Neural progenitor cell (in vitro differentiated cells): ENCODE measurements around the gene ARMH1. TPM values are rescaled to one million over a fixed set of nuclear protein-coding genes. Genes with fewer than 3 reads are reported as not detected.

Experiments
- DNase-seq: peaks from one replicate; pipeline ENCODE4 v3.0.0-alpha.2; 2016; ENCODE audit warnings: low spot score
- H2AFZ ChIP-seq: fragments of 200-600 bp; sonication (generic); replicated peaks from 2 replicates; pipeline ENCODE4 v1.6.1; 2016; ENCODE audit warnings: antibody characterized with exemption
- H3F3A ChIP-seq: fragments of 200-600 bp; sonication (generic); 2 replicates; pipeline ENCODE4 v1.6.1; 2016; ENCODE audit warnings: antibody characterized with exemption, low read depth
- H3K27ac ChIP-seq: fragments of 200-600 bp; sonication (generic); 2 replicates; pipeline ENCODE4 v1.5.1; 2016; ENCODE audit warnings: mild to moderate bottlenecking
- H3K27me3 ChIP-seq: fragments of 200-600 bp; sonication (generic); 2 replicates; pipeline ENCODE4 v1.6.1; 2016; ENCODE audit warnings: mild to moderate bottlenecking, moderate library complexity
- H3K36me3 ChIP-seq: fragments of 200-600 bp; sonication (generic); 2 replicates; pipeline ENCODE4 v1.5.1; 2016
- H3K4me1 ChIP-seq: fragments of 200-600 bp; sonication (generic); 2 replicates; pipeline ENCODE4 v1.6.1; 2016; ENCODE audit warnings: mixed run types
- H3K4me2 ChIP-seq: fragments of 200-600 bp; sonication (generic); 2 replicates; pipeline ENCODE4 v1.6.1; 2016
- H3K4me3 ChIP-seq: fragments of 200-600 bp; sonication (generic); 2 replicates; pipeline ENCODE4 v1.5.1; 2016
- H3K79me2 ChIP-seq: fragments of 200-600 bp; sonication (generic); 2 replicates; pipeline ENCODE4 v1.6.1; 2016; ENCODE audit warnings: low read depth
- H3K9ac ChIP-seq: fragments of 200-600 bp; sonication (generic); 2 replicates; pipeline ENCODE4 v1.6.1; 2016
- H3K9me3 ChIP-seq: fragments of 200-600 bp; sonication (generic); 2 replicates; pipeline ENCODE4 v1.5.1; 2016; ENCODE audit warnings: low read depth
- H4K20me1 ChIP-seq: fragments of 200-600 bp; sonication (generic); 2 replicates; pipeline ENCODE4 v1.6.1; 2016; ENCODE audit warnings: low read depth
- H3K27ac Mint-ChIP-seq: 3 replicates; pipeline ENCODE4 v1.8.0; 2021; ENCODE audit warnings: mixed read lengths
- H3K27me3 Mint-ChIP-seq: 2 replicates; pipeline ENCODE4 v1.8.0; 2022; ENCODE audit warnings: low read depth, mild to moderate bottlenecking, inconsistent platforms, moderate library complexity, mixed read lengths; ENCODE audit not compliant: insufficient read depth
- H3K36me3 Mint-ChIP-seq: 3 replicates; pipeline ENCODE4 v1.8.0; 2021; ENCODE audit warnings: mixed read lengths
- H3K4me1 Mint-ChIP-seq: 3 replicates; pipeline ENCODE4 v1.8.0; 2021; ENCODE audit warnings: mixed read lengths
- H3K4me3 Mint-ChIP-seq: 3 replicates; pipeline ENCODE4 v1.8.0; 2021; ENCODE audit warnings: mild to moderate bottlenecking, moderate library complexity, mixed read lengths
- H3K9me3 Mint-ChIP-seq: 3 replicates; pipeline ENCODE4 v1.8.0; 2020; ENCODE audit warnings: mixed read lengths
- EZH2 ChIP-seq: fragments of 200-600 bp; sonication (generic); IDR thresholded peaks from 2 replicates; pipeline ENCODE4 v1.6.1; 2017; ENCODE audit warnings: antibody characterized with exemption, mild to moderate bottlenecking, moderate library complexity
- EZH2phosphoT487 ChIP-seq: fragments of 200-600 bp; sonication (generic); IDR thresholded peaks from 2 replicates; pipeline ENCODE4 v1.6.1; 2017; ENCODE audit warnings: antibody characterized with exemption
- total RNA-seq: library from RNA; depleted of rRNA; stranded (reverse); fragments of >200 nt; gene quantifications from 2 replicates; pipeline ENCODE4 v1.2.3, GENCODE V29; 2015; ENCODE audit warnings: low replicate concordance
- TF ChIP-seq, protein P1 (sequence below): fragments of 200-600 bp; sonication (generic); IDR thresholded peaks from 2 replicates; pipeline ENCODE4 v1.5.1; 2017; ENCODE audit warnings: antibody characterized with exemption, mild to moderate bottlenecking

ARMH1 gene
- total RNA-seq, 1 donor from 2014 or later: 3.6 TPM

DNA sequence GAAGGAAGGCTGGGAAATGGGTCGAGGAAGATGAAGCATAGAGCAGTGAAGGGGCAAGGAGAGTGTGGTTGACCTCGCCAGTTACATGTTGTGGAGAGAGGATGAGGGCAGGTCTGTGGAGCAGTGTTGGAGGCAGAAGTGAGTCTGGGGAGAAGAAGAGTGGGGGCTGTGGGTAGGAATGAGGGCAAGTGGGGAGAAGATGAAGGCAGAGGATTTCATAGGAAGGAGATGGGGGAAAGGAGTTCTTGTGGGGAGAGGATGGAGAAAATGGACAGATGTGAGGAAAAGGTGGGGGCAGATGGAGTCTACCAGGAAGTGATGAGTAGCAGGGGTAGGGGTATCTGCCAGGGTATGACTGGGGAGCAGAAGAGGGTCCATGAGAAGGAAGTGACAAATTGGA, 3.6 kb downstream of the ARMH1 start:
- TF ChIP-seq, protein P1, sequence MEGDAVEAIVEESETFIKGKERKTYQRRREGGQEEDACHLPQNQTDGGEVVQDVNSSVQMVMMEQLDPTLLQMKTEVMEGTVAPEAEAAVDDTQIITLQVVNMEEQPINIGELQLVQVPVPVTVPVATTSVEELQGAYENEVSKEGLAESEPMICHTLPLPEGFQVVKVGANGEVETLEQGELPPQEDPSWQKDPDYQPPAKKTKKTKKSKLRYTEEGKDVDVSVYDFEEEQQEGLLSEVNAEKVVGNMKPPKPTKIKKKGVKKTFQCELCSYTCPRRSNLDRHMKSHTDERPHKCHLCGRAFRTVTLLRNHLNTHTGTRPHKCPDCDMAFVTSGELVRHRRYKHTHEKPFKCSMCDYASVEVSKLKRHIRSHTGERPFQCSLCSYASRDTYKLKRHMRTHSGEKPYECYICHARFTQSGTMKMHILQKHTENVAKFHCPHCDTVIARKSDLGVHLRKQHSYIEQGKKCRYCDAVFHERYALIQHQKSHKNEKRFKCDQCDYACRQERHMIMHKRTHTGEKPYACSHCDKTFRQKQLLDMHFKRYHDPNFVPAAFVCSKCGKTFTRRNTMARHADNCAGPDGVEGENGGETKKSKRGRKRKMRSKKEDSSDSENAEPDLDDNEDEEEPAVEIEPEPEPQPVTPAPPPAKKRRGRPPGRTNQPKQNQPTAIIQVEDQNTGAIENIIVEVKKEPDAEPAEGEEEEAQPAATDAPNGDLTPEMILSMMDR: no peak
- no peak for TF ChIP-seq EZH2phosphoT487
- H3K4me3 Mint-ChIP-seq: no peak overlapping the region

DNA sequence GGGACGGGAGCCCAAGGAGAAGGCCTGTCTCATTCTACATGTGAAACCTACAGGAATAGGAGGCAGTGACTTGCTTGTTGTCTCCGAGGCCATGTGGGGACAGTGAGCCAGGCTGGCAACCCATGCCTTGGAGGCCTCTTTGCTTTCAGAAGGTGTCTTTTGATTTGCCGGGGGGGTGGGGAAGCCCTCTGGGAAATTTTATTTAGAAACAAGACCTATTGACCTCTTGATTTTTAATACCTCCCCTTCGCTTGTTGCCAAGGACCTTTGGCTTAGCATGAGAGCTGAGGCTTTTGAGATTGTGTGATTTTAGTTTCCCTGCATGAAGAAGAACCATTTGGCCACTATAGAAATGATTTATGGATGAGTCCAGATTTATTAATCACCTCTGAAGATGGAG, 4.1 kb downstream of the ARMH1 start:
- H3K4me1 Mint-ChIP-seq: peaks cover 17% of the 10 kb centered on the region
- DNase-seq: no peak
- Histone ChIP-seq H3K9me3 (no peaks in the 10 kb centered on the region), H3K27me3 (no peaks in the 10 kb centered on the region), H3K79me2 (no peaks in the 10 kb centered on the region), H3K4me1 (peaks cover 11% of the 10 kb centered on the region), H2AFZ (no peak overlapping the region), H3K4me3 (no peak overlapping the region), H3F3A (peaks cover 2% of the 10 kb centered on the region), H3K4me2 (no peak overlapping the region), H3K27ac (no peak overlapping the region), H3K36me3 (no peaks in the 10 kb centered on the region), H4K20me1 (no peaks in the 10 kb centered on the region), H3K9ac (no peak overlapping the region)
- TF ChIP-seq, protein P1: no peak
- TF ChIP-seq EZH2phosphoT487 (no peak), EZH2 (no peak)
- H3K27me3 Mint-ChIP-seq: peaks cover 7% of the 10 kb centered on the region
- peaks cover 9% of the 10 kb centered on the region for H3K36me3 Mint-ChIP-seq
- H3K27ac Mint-ChIP-seq: no peak overlapping the region
- no peaks in the 10 kb centered on the region for H3K9me3 Mint-ChIP-seq
- H3K4me3 Mint-ChIP-seq: no peak overlapping the region

More for the DNA sequence above, 3.6 kb downstream of the ARMH1 start:
- H3K4me1 ChIP-seq: peaks cover 15% of the 10 kb centered on the region
- H3K9me3 ChIP-seq: no peaks in the 10 kb centered on the region
- no peaks in the 10 kb centered on the region for H3K27me3 ChIP-seq
- H3K9me3 Mint-ChIP-seq: no peaks in the 10 kb centered on the region
- no peaks in the 10 kb centered on the region for H3K36me3 ChIP-seq
- H3K27ac ChIP-seq: no peak overlapping the region
- H3K27ac Mint-ChIP-seq: no peak overlapping the region
- no peak overlapping the region for H3K4me2 ChIP-seq
- no peak overlapping the region for H2AFZ ChIP-seq
- no peaks in the 10 kb centered on the region for H4K20me1 ChIP-seq
- H3K79me2 ChIP-seq: no peaks in the 10 kb centered on the region
- H3K4me1 Mint-ChIP-seq: peaks cover 22% of the 10 kb centered on the region
- H3K9ac ChIP-seq: no peak overlapping the region
- no peak overlapping the region for H3K4me3 ChIP-seq
- H3F3A ChIP-seq: peaks cover 7% of the 10 kb centered on the region
- peaks cover 7% of the 10 kb centered on the region for H3K27me3 Mint-ChIP-seq
- DNase-seq: no peak
- peaks cover 9% of the 10 kb centered on the region for H3K36me3 Mint-ChIP-seq

DNA sequence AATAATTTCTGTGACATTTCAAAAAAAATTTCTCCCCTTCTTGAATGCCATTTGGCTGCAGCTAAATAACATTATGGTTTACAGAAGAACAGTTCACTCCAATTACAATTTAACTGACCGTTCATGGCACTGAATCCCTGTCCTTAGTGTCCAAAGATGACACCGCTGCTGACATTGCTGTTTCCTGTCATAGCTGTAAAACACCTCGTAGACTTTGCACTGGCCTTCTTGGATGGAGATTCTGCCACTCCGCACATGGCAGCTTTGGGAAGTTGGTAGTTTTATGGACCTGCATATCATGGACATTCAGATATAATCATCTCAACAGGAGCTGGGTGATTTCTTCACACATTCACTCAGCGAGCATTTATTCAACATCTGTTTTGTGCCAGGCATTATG, 5.0 kb downstream of the ARMH1 start:
- H3K36me3 ChIP-seq: no peaks in the 10 kb centered on the region
- no peak overlapping the region for H3K4me2 ChIP-seq
- H4K20me1 ChIP-seq: no peaks in the 10 kb centered on the region
- no peak overlapping the region for H2AFZ ChIP-seq
- no peak for TF ChIP-seq EZH2
- TF ChIP-seq, protein P1: no peak
- no peaks in the 10 kb centered on the region for H3K27me3 ChIP-seq
- no peak overlapping the region for H3K27ac ChIP-seq
- no peak overlapping the region for H3K9ac ChIP-seq
- DNase-seq: no peak
- H3K4me1 ChIP-seq: peaks cover 11% of the 10 kb centered on the region
- no peaks in the 10 kb centered on the region for H3K9me3 ChIP-seq
- Mint-ChIP-seq H3K4me1 (peaks cover 17% of the 10 kb centered on the region), H3K36me3 (peaks cover 9% of the 10 kb centered on the region), H3K27me3 (peaks cover 7% of the 10 kb centered on the region), H3K9me3 (no peaks in the 10 kb centered on the region), H3K27ac (no peak overlapping the region), H3K4me3 (no peak overlapping the region)
- H3K79me2 ChIP-seq: no peaks in the 10 kb centered on the region
- H3K4me3 ChIP-seq: no peak overlapping the region
- no peaks in the 10 kb centered on the region for H3F3A ChIP-seq
